WTC11 (cell line): ENCODE measurements around the gene CAPN13. TPM values are rescaled to one million over a fixed set of nuclear protein-coding genes. Genes with fewer than 3 reads are reported as not detected.

ENCODE experiments used
- ATAC-seq: fragments of 200-7000 bp; cut with Tn5 transposase; 2 replicates; pipeline ENCODE4 v1.10.0; 2021; ENCODE audit warnings: mild to moderate bottlenecking, moderate library complexity
- CTCF ChIA-PET: fragments of 300-600 bp; sonication (Branson Sonifier 250); formaldehyde crosslinking; loops from one replicate; lab custom pipeline; 2021; ENCODE audit warnings: antibody characterized with exemption; lab: Charles Lee
- POLR2A ChIA-PET: fragments of 350-600 bp; sonication (Branson Sonifier 250); formaldehyde crosslinking; loops from one replicate; lab custom pipeline; 2021; ENCODE audit warnings: antibody characterized with exemption; lab: Charles Lee
- DNase-seq: peaks from one replicate; pipeline ENCODE4 v3.0.0; 2021; ENCODE audit warnings: low spot score
- H3K27ac Mint-ChIP-seq: 2 replicates; pipeline ENCODE4 v1.8.0; 2021; ENCODE audit warnings: mixed read lengths
- H3K27me3 Mint-ChIP-seq: 2 replicates; pipeline ENCODE4 v1.8.0; 2021; ENCODE audit warnings: low read depth, mild to moderate bottlenecking, moderate library complexity, mixed read lengths
- H3K36me3 Mint-ChIP-seq: 2 replicates; pipeline ENCODE4 v1.8.0; 2021; ENCODE audit warnings: mixed read lengths
- H3K4me1 Mint-ChIP-seq: 2 replicates; pipeline ENCODE4 v1.8.0; 2022; ENCODE audit warnings: mixed read lengths
- H3K4me3 Mint-ChIP-seq: 2 replicates; pipeline ENCODE4 v1.8.0; 2021; ENCODE audit warnings: mild to moderate bottlenecking, moderate library complexity, mixed read lengths
- H3K9me3 Mint-ChIP-seq: 2 replicates; pipeline ENCODE4 v1.8.0; 2021; ENCODE audit warnings: mixed read lengths
- FOXJ3 ChIP-seq: sonication (generic); formaldehyde crosslinking; IDR thresholded peaks from 2 replicates; pipeline ENCODE4 v1.9.0; 2021; ENCODE audit warnings: missing genetic modification reagents, mild to moderate bottlenecking, borderline replicate concordance
- FOXP1 ChIP-seq: sonication (generic); formaldehyde crosslinking; IDR thresholded peaks from 2 replicates; pipeline ENCODE4 v1.8.0; 2022; ENCODE audit warnings: missing genetic modification reagents, mild to moderate bottlenecking, moderate library complexity, borderline replicate concordance
- GRHL2 ChIP-seq: fragments of 250-450 bp; sonication (Bioruptor Pico); IDR thresholded peaks from 2 replicates; pipeline ENCODE4 v1.8.0; 2022; ENCODE audit warnings: mild to moderate bottlenecking, moderate library complexity; ENCODE audit not compliant: insufficient replicate concordance, severe bottlenecking
- IRF2 ChIP-seq: sonication (generic); formaldehyde crosslinking; IDR thresholded peaks from 2 replicates; pipeline ENCODE4 v1.8.0; 2022; ENCODE audit warnings: low read depth, missing genetic modification reagents, borderline replicate concordance
- RORB ChIP-seq: fragments of 250-450 bp; sonication (Bioruptor Pico); IDR thresholded peaks from 2 replicates; pipeline ENCODE4 v1.9.0; 2021; ENCODE audit warnings: mild to moderate bottlenecking
- ZNF263 ChIP-seq: sonication (generic); formaldehyde crosslinking; IDR thresholded peaks from 2 replicates; pipeline ENCODE4 v1.8.1; 2022; ENCODE audit warnings: low read depth, mild to moderate bottlenecking, moderate library complexity, missing genetic modification reagents
- total RNA-seq: library from RNA; stranded (reverse); gene quantifications from 3 replicates; pipeline ENCODE4 v1.2.3, GENCODE V29; 2021
- TF ChIP-seq, protein P1 (sequence below): sonication (generic); formaldehyde crosslinking; IDR thresholded peaks from 2 replicates; pipeline ENCODE4 v1.8.1; 2022; ENCODE audit warnings: low read depth, missing genetic modification reagents, borderline replicate concordance
- TF ChIP-seq, protein P2 (sequence below): sonication (generic); formaldehyde crosslinking; IDR thresholded peaks from 2 replicates; pipeline ENCODE4 v1.8.1; 2023; ENCODE audit warnings: mild to moderate bottlenecking, missing genetic modification reagents, borderline replicate concordance
- TF ChIP-seq, protein P3 (sequence below): sonication (generic); formaldehyde crosslinking; IDR thresholded peaks from 2 replicates; pipeline ENCODE4 v1.8.1; 2023; ENCODE audit warnings: mild to moderate bottlenecking, missing genetic modification reagents, moderate library complexity
- TF ChIP-seq, protein P4 (sequence below): sonication (generic); formaldehyde crosslinking; IDR thresholded peaks from 2 replicates; pipeline ENCODE4 v1.8.0; 2022; ENCODE audit warnings: mild to moderate bottlenecking, missing genetic modification reagents
- TF ChIP-seq, protein P5 (sequence below): sonication (generic); formaldehyde crosslinking; conservative IDR thresholded peaks from 2 replicates; pipeline ENCODE4 v1.8.1; 2023; ENCODE audit warnings: mild to moderate bottlenecking, low read depth, missing genetic modification reagents, moderate library complexity
- TF ChIP-seq, protein P6 (sequence below): fragments of 200-600 bp; IDR thresholded peaks from 2 replicates; pipeline ENCODE4 v1.8.0; 2022; ENCODE audit warnings: antibody characterized with exemption
- TF ChIP-seq, protein P7 (sequence below): sonication (generic); formaldehyde crosslinking; IDR thresholded peaks from 2 replicates; pipeline ENCODE4 v1.8.0; 2022; ENCODE audit warnings: mild to moderate bottlenecking, missing genetic modification reagents

Gene CAPN13
- total RNA-seq, 1 experiment from 2014 or later = 1.7 TPM

DNA sequence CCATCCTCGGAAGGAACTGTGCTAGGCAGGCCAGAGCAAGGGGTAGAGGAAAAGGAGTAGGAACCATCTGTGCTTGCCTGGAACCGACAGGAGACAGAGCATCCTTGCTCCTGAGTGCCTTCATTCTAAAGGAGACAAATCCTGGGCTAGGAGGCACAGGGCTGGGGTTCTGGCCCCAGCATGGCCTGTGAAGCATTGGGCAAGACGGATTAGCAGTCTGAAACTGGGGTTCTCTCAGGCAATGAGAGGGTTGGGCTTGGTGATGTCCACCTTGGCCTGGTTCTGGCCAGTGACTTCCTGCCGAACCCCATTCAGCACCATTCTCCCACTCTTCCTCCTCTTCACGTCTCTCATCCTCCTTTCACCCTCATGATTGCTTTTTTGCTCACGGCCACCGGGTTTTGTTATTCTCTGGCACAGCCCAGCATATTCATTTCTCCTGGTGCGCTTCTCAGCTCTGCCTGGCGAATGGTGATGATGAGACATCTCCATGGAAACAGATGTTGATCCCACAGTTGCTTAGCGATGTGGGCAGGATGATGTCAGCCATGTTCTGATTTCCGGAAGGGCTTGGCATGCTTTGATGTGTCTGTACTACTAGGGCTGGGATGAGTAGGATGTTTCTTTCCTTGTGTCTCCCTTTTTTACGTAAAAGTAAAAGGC, 127.7 kb downstream of the CAPN13 start:
- Mint-ChIP-seq H3K27me3 (no peaks in the 10 kb centered on the region), H3K9me3 (no peaks in the 10 kb centered on the region), H3K36me3 (no peaks in the 10 kb centered on the region), H3K4me1 (peaks cover 4% of the 10 kb centered on the region), H3K27ac (no peak overlapping the region), H3K4me3 (no peak overlapping the region)
- DNase-seq (no peak), ATAC-seq (no peak)
- CTCF ChIA-PET = no interaction called here
- POLR2A ChIA-PET = no interaction called here
- TF ChIP-seq, protein P1, sequence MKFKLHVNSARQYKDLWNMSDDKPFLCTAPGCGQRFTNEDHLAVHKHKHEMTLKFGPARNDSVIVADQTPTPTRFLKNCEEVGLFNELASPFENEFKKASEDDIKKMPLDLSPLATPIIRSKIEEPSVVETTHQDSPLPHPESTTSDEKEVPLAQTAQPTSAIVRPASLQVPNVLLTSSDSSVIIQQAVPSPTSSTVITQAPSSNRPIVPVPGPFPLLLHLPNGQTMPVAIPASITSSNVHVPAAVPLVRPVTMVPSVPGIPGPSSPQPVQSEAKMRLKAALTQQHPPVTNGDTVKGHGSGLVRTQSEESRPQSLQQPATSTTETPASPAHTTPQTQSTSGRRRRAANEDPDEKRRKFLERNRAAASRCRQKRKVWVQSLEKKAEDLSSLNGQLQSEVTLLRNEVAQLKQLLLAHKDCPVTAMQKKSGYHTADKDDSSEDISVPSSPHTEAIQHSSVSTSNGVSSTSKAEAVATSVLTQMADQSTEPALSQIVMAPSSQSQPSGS = no peak
- TF ChIP-seq, protein P2, sequence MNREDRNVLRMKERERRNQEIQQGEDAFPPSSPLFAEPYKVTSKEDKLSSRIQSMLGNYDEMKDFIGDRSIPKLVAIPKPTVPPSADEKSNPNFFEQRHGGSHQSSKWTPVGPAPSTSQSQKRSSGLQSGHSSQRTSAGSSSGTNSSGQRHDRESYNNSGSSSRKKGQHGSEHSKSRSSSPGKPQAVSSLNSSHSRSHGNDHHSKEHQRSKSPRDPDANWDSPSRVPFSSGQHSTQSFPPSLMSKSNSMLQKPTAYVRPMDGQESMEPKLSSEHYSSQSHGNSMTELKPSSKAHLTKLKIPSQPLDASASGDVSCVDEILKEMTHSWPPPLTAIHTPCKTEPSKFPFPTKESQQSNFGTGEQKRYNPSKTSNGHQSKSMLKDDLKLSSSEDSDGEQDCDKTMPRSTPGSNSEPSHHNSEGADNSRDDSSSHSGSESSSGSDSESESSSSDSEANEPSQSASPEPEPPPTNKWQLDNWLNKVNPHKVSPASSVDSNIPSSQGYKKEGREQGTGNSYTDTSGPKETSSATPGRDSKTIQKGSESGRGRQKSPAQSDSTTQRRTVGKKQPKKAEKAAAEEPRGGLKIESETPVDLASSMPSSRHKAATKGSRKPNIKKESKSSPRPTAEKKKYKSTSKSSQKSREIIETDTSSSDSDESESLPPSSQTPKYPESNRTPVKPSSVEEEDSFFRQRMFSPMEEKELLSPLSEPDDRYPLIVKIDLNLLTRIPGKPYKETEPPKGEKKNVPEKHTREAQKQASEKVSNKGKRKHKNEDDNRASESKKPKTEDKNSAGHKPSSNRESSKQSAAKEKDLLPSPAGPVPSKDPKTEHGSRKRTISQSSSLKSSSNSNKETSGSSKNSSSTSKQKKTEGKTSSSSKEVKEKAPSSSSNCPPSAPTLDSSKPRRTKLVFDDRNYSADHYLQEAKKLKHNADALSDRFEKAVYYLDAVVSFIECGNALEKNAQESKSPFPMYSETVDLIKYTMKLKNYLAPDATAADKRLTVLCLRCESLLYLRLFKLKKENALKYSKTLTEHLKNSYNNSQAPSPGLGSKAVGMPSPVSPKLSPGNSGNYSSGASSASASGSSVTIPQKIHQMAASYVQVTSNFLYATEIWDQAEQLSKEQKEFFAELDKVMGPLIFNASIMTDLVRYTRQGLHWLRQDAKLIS (CRISPR knock-in tag) = no peak
- TF ChIP-seq RORB (CRISPR knock-in tag) (no peak), GRHL2 (CRISPR knock-in tag) (no peak), FOXP1 (CRISPR knock-in tag) (no peak), ZNF263 (CRISPR knock-in tag) (no peak), FOXJ3 (no peak), IRF2 (CRISPR knock-in tag) (no peak)
- TF ChIP-seq, protein P3, sequence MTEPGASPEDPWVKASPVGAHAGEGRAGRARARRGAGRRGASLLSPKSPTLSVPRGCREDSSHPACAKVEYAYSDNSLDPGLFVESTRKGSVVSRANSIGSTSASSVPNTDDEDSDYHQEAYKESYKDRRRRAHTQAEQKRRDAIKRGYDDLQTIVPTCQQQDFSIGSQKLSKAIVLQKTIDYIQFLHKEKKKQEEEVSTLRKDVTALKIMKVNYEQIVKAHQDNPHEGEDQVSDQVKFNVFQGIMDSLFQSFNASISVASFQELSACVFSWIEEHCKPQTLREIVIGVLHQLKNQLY (CRISPR knock-in tag) = no peak
- TF ChIP-seq, protein P4, sequence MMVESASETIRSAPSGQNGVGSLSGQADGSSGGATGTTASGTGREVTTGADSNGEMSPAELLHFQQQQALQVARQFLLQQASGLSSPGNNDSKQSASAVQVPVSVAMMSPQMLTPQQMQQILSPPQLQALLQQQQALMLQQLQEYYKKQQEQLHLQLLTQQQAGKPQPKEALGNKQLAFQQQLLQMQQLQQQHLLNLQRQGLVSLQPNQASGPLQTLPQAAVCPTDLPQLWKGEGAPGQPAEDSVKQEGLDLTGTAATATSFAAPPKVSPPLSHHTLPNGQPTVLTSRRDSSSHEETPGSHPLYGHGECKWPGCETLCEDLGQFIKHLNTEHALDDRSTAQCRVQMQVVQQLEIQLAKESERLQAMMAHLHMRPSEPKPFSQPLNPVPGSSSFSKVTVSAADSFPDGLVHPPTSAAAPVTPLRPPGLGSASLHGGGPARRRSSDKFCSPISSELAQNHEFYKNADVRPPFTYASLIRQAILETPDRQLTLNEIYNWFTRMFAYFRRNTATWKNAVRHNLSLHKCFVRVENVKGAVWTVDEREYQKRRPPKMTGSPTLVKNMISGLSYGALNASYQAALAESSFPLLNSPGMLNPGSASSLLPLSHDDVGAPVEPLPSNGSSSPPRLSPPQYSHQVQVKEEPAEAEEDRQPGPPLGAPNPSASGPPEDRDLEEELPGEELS = no peak
- TF ChIP-seq, protein P5, sequence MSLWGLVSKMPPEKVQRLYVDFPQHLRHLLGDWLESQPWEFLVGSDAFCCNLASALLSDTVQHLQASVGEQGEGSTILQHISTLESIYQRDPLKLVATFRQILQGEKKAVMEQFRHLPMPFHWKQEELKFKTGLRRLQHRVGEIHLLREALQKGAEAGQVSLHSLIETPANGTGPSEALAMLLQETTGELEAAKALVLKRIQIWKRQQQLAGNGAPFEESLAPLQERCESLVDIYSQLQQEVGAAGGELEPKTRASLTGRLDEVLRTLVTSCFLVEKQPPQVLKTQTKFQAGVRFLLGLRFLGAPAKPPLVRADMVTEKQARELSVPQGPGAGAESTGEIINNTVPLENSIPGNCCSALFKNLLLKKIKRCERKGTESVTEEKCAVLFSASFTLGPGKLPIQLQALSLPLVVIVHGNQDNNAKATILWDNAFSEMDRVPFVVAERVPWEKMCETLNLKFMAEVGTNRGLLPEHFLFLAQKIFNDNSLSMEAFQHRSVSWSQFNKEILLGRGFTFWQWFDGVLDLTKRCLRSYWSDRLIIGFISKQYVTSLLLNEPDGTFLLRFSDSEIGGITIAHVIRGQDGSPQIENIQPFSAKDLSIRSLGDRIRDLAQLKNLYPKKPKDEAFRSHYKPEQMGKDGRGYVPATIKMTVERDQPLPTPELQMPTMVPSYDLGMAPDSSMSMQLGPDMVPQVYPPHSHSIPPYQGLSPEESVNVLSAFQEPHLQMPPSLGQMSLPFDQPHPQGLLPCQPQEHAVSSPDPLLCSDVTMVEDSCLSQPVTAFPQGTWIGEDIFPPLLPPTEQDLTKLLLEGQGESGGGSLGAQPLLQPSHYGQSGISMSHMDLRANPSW = no peak
- TF ChIP-seq, protein P6, sequence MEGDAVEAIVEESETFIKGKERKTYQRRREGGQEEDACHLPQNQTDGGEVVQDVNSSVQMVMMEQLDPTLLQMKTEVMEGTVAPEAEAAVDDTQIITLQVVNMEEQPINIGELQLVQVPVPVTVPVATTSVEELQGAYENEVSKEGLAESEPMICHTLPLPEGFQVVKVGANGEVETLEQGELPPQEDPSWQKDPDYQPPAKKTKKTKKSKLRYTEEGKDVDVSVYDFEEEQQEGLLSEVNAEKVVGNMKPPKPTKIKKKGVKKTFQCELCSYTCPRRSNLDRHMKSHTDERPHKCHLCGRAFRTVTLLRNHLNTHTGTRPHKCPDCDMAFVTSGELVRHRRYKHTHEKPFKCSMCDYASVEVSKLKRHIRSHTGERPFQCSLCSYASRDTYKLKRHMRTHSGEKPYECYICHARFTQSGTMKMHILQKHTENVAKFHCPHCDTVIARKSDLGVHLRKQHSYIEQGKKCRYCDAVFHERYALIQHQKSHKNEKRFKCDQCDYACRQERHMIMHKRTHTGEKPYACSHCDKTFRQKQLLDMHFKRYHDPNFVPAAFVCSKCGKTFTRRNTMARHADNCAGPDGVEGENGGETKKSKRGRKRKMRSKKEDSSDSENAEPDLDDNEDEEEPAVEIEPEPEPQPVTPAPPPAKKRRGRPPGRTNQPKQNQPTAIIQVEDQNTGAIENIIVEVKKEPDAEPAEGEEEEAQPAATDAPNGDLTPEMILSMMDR = no peak
- TF ChIP-seq, protein P7, sequence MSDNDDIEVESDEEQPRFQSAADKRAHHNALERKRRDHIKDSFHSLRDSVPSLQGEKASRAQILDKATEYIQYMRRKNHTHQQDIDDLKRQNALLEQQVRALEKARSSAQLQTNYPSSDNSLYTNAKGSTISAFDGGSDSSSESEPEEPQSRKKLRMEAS = no peak
